HFF-Myc (cell line): ENCODE measurements around the gene GRIK4.

Source experiments
- DNase-seq: peaks from one replicate; pipeline ENCODE4 v3.0.0-alpha.2; 2011; ENCODE audit warnings: low read depth; ENCODE audit errors: extremely low read depth
- H3K4me3 ChIP-seq: replicated peaks from 2 replicates; pipeline ENCODE4 v1.5.1; 2011; ENCODE audit warnings: low read depth, mild to moderate bottlenecking, control low read depth, low read length
- CTCF ChIP-seq: IDR thresholded peaks from 2 replicates; pipeline ENCODE4 v1.5.1; 2012; ENCODE audit warnings: mild to moderate bottlenecking, low read depth, low read length, control low read depth; ENCODE audit errors: missing control alignments

The GRIK4 gene

GRCh38 chr11:120778685-120779490 is 267.3 kb downstream of the GRIK4 start:
- DNase-seq, result no peak
- no peak overlapping the region for H3K4me3 ChIP-seq
- TF ChIP-seq CTCF, result no peak

- H3K4me3 ChIP-seq, result no peak overlapping the region
- TF ChIP-seq CTCF, result no peak
- no peak for DNase-seq
Measured at GRCh38 chr11:120780239-120780638, 268.7 kb downstream of the GRIK4 start.

- TF ChIP-seq CTCF, result no peak
- H3K4me3 ChIP-seq, result no peak overlapping the region
- no peak for DNase-seq
Measured at GRCh38 chr11:120781486-120782120, 270.1 kb downstream of the GRIK4 start.

- TF ChIP-seq CTCF, result no peak
- no peak overlapping the region for H3K4me3 ChIP-seq
- no peak for DNase-seq
Measured at GRCh38 chr11:120784566-120785251, 273.2 kb downstream of the GRIK4 start.

GRCh38 chr11:120785576-120785975 is 274.0 kb downstream of the GRIK4 start:
- no peak for DNase-seq
- H3K4me3 ChIP-seq, result no peak overlapping the region

More at GRCh38 chr11:120785576-120785975, 274.0 kb downstream of the GRIK4 start:
- no peak for TF ChIP-seq CTCF
